AG09319 (cell line): ENCODE data around the gene TMEM132A.

ENCODE experiments used
- DNase-seq: peaks from one replicate; pipeline ENCODE4 v3.0.0-alpha.2; 2010; ENCODE audit warnings: low read depth; ENCODE audit errors: extremely low read depth
- TF ChIP-seq, protein P1 (sequence below): IDR thresholded peaks from 2 replicates; pipeline ENCODE4 v1.5.1; 2011; ENCODE audit warnings: low read depth, mild to moderate bottlenecking, inconsistent platforms, low read length, moderate library complexity

The TMEM132A gene

DNA sequence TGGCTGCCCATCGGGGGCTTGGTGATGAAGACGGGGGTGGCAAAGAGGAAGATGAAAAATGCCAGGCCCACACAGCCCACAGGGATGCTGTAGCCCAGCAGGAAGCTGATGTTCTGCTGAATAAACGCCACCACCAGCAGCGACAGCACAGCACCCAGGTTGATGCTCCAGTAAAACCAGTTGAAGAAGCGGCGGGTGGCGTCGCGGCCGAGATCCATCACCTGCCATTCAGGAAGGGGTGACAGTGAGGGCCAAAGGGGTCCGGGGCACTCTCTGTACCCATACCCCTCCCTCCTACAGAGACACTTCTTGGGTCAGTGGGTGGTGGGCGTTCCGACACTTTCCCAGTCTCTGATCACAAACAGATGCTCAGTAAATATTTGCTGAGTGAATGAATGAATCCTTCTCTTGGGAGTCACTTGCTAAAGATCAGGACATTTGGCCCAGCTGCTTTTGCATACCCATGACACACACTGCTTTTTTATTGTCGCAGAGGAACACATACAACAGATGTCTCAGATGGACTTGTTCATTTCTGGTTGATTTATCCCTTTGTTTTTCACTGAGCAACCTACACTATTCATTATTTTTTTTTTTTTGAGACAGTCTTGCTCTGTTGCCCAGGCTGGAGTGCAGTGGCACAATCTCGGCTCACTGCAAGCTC lies 22.5 kb downstream of the TMEM132A start:
- no peak for DNase-seq

DNA sequence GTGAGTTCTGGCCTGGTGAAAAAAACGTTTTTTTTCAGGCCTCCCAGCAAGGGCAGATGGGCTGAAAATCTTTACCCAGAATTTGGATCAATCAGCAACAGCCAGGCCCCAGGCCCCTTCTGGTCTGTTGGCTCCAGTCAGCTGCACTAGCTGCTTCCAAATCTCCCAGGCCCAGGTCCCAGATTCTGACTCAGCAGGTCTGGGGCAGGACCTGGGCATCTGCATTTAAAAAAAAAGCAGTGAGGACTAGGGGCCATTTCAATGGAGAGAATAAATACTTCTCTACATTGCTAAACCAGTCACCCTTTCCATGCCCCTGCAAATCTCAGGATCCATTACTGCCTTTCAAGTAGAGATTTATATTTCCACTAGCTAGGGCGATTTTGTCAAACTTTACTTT lies 23.4 kb downstream of the TMEM132A start:
- no peak for DNase-seq

More for the DNA sequence above, 22.5 kb downstream of the TMEM132A start:
- TF ChIP-seq, protein P1, sequence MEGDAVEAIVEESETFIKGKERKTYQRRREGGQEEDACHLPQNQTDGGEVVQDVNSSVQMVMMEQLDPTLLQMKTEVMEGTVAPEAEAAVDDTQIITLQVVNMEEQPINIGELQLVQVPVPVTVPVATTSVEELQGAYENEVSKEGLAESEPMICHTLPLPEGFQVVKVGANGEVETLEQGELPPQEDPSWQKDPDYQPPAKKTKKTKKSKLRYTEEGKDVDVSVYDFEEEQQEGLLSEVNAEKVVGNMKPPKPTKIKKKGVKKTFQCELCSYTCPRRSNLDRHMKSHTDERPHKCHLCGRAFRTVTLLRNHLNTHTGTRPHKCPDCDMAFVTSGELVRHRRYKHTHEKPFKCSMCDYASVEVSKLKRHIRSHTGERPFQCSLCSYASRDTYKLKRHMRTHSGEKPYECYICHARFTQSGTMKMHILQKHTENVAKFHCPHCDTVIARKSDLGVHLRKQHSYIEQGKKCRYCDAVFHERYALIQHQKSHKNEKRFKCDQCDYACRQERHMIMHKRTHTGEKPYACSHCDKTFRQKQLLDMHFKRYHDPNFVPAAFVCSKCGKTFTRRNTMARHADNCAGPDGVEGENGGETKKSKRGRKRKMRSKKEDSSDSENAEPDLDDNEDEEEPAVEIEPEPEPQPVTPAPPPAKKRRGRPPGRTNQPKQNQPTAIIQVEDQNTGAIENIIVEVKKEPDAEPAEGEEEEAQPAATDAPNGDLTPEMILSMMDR: no peak

DNA sequence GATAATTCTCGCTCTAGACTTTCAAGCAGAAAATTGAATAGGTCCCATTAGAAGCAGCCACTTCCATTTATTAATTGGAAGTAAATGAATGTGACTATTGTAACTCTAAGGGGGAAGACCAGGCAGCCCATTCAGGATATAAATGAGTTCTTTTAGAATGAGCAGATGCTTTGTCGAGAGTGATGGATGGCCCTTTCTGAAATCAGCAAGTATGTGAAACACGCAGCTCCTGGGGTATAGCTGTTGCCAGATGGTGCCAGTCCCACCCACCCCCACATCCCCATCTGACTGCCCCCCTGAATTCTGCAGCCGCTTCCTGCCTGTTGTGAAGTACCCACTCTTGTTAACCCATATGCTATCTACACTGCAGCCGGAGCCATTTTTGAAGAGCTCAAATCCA lies 24.0 kb downstream of the TMEM132A start:
- no peak for DNase-seq
- TF ChIP-seq, protein P1: no peak

More for the DNA sequence above, 23.4 kb downstream of the TMEM132A start:
- TF ChIP-seq, protein P1: no peak

DNA sequence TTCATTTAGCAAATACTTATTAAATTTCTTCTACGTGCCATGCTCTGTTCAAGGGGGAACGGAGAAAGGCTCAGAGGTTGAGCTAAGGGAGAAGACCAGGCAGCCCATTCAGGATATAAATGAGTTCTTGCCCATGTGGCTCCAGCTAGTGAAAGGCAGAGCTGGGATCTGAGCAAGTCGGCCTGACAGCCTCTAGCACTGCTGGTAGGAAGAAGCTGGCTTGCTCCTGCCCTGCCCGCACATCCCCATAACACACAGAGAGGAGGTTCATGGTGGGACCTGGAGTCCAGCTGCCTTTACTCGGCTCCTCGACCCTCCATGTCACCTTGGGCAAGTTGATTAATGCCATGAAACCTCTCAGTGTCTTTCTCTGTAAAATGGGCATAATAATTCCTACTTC lies 25.8 kb downstream of the TMEM132A start:
- DNase-seq: no peak

DNA sequence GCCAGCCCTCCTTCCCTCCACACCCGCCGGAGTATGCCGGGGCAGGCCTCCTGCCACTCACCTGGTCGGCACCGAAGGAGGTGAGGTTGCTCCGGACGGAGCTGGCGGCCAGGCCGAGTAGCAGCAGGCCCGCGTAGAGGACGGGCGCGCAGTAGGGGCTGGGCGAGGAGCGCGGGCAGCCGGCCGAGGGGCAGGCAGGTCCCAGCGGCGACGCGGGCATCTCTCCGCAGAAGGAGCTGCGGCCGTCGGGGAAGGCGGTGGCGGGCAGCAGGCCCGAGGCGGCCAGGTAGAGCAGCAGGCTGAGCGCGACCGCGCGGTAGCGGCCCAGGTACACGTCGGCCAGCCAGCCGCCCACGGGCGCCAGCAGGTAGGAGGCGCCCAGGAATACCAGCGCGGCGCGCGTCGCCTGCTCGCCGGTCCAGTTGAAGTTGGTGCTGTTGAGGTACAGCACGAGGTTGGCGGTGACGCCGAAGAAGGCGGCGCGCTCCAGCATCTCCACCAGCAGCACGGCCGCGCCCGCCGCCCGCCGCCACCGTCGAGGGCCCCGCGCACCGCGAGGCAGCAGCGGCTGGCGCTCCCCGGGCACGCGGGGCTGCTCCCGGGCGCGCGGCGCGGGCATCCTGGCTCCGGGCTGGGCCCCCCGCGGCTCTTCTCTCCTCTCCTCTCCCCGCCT lies 26.8 kb downstream of the TMEM132A start:
- TF ChIP-seq, protein P1: no peak
- DNase-seq: no peak

More for the DNA sequence above, 25.8 kb downstream of the TMEM132A start:
- TF ChIP-seq, protein P1: no peak

DNA sequence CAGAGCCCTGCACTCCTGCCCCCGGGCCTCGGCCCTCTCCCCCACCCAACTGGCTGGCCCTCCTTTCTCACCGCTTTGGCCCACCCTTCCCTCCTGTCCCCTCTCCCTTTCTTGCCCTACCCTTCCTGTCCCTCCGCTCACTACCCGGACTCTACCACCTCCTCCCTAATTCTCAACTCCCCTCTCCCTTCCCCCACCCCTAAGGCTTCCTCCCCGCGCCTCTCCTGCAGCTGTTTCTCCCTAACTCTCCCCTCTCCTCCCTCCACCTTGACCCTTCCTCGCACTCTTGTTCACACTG lies 27.3 kb downstream of the TMEM132A start:
- DNase-seq: no peak

More for the DNA sequence above, 27.3 kb downstream of the TMEM132A start:
- TF ChIP-seq, protein P1: no peak
